Stimulated activated CD8-positive, alpha-beta memory T cell treated with anti-CD3 and anti-CD28 coated beads, Interleukin-7, amount 100 ng/mL, for 1 hour (primary cell): ENCODE data around the gene TDRD7.
A peak's percentile ranks its signal among the peaks of the same experiment; 100 is the strongest.

Experiments
- DNase-seq, 2 donors: peaks; one replicate each; pipeline ENCODE4 v3.0.0-alpha.2; 2020; ENCODE audit warnings: low read depth in 2 of 2

Gene TDRD7

GRCh38 chr9:97411789-97412625 is at the start of gene TDRD7:
Gene TDRD7, plus strand, starts transcription at chr9:97412096. Its CDS starts 16,370 bp downstream, at chr9:97428466.
- DNase-seq, result peak; percentile 82 to 84

- no peak for DNase-seq
Measured at GRCh38 chr9:97362777-97363545, 48.9 kb upstream of the TDRD7 start.

- no peak for DNase-seq
Measured at GRCh38 chr9:97363661-97364299, 48.1 kb upstream of the TDRD7 start.

GRCh38 chr9:97364769-97365490 is 47.0 kb upstream of the TDRD7 start:
- DNase-seq, result no peak

GRCh38 chr9:97365634-97366033 is 46.3 kb upstream of the TDRD7 start:
- DNase-seq, result no peak

GRCh38 chr9:97366476-97366875 is 45.4 kb upstream of the TDRD7 start:
- no peak for DNase-seq

GRCh38 chr9:97366889-97367288 is 45.0 kb upstream of the TDRD7 start:
- no peak for DNase-seq

GRCh38 chr9:97367729-97368128 is 44.2 kb upstream of the TDRD7 start:
- no peak for DNase-seq

GRCh38 chr9:97368964-97369363 is 42.9 kb upstream of the TDRD7 start:
- DNase-seq, result no peak

- no peak for DNase-seq
Measured at GRCh38 chr9:97372580-97372979, 39.3 kb upstream of the TDRD7 start.

GRCh38 chr9:97373331-97373730 is 38.6 kb upstream of the TDRD7 start:
- no peak for DNase-seq

GRCh38 chr9:97374811-97375210 is 37.1 kb upstream of the TDRD7 start:
- DNase-seq, result no peak

GRCh38 chr9:97376902-97377301 is 35.0 kb upstream of the TDRD7 start:
- no peak for DNase-seq

- no peak for DNase-seq
Measured at GRCh38 chr9:97382099-97382718, 29.7 kb upstream of the TDRD7 start.

- no peak for DNase-seq
Measured at GRCh38 chr9:97384406-97385262, 27.3 kb upstream of the TDRD7 start.

- no peak for DNase-seq
Measured at GRCh38 chr9:97385626-97386264, 26.2 kb upstream of the TDRD7 start.

GRCh38 chr9:97386265-97386633 is 25.6 kb upstream of the TDRD7 start:
- no peak for DNase-seq

- peak; percentile 31 to 57 for DNase-seq
Measured at GRCh38 chr9:97386733-97387503, 25.0 kb upstream of the TDRD7 start.

GRCh38 chr9:97387504-97387886 is 24.4 kb upstream of the TDRD7 start:
- no peak for DNase-seq
